GOT3 (cell line): ENCODE results near the gene CNTN6.
"Not testable (repeated sequence)": the region's sequence is repeated elsewhere in the genome, so short reads cannot be mapped to it uniquely, and the experiment has no call there.

Experiments
- DNase-seq: peaks from one replicate; lab custom pipeline; 2025; ENCODE audit warnings: mixed read lengths; lab: John Stamatoyannopoulos, UW

CNTN6 gene

DNA sequence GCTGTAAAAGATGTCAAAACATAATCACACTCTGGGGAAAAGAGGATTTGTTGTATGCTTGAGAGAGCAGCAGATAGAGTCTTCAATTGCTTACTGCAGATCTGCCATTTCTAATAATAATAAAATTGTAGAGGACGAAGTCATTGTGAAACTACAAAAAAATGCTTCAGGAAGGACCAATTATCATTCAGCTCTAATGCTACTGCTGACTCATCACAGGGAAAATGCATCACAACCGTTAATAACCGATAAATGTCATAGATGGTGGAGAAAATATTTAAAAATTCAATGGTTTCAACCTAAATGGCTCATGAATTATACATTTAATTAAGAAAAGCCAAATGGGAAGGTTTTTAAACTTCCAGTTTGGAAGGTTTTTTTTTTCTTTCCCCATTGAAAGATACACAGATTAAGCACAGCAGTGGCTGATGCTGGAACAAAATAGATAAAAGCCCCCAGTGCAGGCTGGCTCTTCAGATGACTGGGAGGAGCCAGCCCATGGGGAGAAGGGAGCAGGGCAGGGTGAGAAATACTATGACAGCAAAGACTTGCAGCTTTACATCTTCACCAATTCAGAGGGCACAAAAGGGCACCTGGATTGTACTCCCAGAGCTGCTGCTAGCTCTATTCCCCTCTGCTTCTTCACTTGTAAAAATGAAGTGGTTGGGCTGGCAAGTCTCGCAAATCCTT lies 196.1 kb downstream of the CNTN6 start:
- no peak for DNase-seq

DNA sequence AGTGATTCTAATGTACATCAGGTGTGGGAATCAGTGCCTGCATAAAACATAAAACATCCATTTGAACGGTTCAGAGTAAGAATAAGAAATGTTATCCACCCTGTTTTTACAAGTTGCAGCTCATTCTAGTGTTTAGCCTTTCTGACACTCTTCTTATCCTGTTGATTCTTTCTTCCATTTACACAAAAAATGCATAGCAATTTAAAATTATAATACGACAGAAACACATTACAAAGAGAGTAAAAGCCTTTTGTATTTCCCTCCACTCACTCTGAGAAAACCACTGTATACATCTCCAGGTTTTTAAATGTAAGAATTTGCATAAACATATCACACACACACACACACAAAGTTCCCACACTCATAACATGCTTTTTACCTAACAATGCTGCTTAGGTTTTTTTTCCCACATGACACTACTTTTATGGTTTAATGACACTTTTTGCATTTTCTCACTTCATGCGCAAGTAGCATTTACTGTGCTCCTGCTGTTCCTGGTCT lies 199.8 kb downstream of the CNTN6 start:
- DNase-seq = no peak

DNA sequence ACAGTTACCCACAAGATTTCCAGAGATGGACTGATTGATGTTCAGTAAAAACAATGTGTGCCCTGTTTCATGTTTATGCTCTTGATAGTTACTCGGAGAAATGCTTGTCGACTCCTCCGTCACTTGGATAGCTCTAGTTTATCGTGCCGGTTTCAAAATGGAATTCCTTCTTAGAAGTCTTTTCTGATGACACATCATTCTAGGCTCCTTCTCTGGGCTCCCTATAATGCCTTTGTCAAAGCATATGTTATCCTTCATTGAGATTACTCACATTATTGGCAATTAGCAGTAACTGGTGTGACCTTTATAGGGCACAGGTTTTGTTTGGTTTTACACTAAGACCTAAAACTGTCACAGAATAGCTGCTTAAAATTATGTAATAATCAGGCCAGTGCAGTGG lies 201.8 kb downstream of the CNTN6 start:
- DNase-seq = no peak

DNA sequence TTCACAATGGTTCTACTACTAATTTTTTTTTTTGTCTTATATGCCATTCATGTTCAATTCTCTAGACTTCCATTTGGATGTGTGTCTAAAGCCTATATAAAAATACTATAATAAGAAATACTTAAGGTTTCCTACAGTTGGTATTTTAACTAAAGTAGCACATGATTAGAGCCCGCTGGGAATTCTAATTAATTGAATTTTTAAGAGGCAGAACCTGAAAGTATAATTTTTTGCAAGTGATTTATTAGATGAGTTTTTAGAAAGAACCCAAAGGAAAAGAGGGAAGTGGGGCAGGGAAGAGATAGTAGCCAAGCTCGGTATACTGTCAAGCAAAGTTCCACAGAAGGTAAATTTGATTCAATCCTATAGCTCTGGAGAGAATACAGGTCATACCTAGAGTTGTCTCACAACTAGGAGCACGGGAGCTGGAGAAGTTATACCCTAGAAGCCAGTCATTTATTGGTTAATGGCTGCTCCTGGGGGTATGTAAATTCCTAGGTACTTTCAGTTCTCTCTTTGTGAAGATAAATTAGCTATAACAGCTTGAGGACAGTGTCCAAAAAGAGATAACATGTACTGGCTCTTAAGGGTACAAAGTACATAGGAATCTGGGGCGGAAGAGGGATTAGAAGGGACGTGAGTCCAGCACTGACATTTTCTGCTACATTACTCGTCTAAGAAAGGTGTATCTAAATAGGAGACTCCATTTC lies 225.6 kb downstream of the CNTN6 start:
- no peak for DNase-seq

DNA sequence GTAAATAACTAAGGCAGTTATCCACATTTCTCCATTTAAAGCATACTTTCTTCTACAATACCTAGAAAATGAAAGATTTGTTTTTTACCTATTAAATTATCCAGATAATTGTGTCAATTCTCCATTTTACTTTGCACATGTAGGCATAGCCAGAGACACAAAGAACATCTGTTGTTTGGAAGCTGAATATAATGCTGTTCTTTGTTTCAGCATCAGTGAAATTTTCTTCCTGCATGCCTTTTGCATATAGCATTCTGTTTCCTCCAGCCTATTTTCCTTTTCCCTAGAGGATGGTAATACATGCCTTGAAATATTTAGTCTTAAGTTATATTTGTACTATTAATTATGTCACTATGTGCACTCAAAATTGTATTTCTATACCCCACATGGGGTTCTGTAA lies 233.7 kb downstream of the CNTN6 start:
- no peak for DNase-seq

DNA sequence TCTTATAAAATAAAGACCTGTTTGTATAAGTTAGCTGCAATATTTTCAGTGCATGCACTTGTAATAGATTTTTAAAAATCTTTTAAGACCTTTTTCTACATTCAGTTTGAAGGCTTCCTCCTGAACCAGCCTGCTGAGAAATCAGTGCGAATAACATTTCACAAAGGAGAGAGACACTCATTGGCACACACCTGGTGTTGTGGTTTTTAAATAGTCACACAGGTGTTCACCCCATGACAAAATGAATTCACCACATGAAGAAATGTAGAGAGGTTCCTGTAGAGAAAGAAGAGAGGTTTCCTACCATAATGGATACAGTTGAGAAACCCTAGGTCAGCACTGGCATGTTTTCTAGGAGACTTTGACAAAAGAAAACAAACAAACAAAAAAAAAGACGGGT lies 237.3 kb downstream of the CNTN6 start:
- no peak for DNase-seq

DNA sequence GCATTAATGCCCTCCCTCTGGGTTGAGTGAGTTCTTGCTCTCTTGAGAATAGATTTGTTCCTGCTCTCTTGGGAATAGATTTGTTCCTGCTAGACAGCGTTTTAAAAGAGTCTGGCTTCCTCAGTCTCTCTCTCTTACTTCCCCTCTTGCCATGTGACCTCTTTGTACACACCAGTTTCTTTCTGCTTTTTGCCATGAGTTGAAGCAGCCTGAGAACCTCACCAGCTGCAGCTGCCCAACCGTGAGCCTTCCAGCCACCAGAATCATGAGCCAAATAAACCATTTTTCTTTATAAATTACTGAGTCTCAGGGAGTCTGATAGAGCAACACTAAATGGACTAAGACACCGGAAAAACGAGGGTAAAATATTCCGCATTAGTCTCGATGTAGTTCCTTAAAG lies 253.6 kb downstream of the CNTN6 start:
- DNase-seq = no peak

DNA sequence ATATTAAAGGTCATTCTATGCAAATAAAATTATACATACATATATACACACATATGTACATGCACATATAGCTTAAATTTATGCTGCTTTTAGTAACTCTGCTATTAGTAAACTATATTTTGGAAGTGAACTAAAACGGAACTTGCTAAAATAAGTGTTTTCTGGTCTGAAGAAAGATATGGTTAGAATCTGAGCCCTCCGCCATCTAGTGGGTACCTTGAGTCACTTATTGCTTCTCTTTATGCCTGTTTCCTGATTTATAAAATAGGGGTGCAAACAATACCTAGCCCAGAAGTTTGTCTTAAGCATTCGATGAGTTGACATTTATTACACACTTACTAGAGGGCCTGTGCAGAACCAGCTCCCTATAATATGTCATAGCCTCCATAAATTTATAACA lies 255.7 kb downstream of the CNTN6 start:
- no peak for DNase-seq

DNA sequence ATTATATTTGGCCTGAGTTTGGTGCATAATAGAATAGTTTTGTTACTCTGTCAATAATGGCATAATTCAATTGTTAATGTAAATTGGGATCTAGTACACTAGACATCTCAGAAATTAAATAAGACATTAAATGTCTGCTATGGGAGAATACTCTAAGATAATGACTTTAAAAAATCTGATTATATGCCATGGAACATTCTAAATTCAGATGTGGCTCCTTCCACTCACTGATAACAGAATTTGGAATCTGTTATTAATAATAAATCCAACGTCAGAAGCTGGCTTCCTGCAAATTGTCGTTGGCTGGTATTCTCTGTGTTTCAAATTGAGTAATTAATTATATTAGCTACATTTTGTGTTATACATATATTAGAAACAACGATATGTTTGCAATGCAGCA lies 258.1 kb downstream of the CNTN6 start:
- DNase-seq = no peak

DNA sequence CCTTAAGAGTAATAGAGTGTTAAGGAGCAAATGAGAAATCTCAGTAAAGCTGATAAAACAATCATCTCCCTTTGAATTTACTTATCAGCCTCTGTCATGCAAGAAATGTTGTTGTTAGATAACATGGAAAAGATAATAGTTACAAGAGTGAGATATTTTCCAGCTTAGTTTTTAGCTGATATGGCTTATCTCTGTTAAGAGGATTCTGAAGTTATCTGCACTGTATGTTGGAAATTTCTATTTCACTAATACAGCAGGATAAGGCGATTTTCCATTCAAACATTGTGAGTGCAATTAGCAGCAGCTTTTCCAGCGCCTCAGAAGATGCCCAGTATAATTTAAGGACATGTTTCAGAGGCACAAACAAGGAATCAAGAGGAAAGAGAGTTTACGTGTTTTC lies 262.9 kb downstream of the CNTN6 start:
- no peak for DNase-seq

DNA sequence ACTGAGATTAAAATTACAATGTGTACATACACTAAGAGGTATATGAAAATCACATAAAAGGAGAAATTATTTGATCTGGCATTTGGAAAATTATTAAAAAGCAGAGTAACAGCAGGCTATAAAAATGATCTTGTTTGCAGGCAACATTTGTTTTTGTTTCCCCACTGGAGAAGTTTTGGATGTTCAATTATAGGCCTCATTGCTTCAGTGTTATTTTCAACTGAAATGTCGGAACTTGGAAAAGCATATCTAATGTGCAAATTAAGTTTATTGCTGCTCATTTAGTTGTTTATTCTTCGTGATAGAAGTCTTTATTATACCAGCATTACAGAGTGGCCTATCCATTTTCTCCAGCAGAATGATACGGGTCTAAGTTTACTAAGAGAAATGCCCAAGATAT lies 263.3 kb downstream of the CNTN6 start:
- no peak for DNase-seq

DNA sequence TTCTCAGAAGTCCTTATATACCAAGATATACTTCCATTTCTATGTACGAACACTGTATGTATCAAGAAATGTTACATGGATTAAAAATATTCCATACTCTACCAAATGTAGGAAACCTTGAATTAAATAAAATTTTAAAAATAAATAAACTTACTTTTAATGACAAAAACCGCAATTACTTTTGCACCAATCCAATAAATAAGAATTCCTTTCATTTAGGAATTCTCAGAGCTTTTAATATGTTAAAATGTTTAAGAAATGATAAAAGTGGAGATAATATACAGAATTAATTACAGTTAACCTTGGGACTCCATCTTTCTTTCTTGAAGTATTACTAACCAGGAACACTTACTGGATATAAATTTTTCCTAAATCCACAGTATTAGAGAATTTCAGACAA lies 272.7 kb downstream of the CNTN6 start:
- DNase-seq = no peak

DNA sequence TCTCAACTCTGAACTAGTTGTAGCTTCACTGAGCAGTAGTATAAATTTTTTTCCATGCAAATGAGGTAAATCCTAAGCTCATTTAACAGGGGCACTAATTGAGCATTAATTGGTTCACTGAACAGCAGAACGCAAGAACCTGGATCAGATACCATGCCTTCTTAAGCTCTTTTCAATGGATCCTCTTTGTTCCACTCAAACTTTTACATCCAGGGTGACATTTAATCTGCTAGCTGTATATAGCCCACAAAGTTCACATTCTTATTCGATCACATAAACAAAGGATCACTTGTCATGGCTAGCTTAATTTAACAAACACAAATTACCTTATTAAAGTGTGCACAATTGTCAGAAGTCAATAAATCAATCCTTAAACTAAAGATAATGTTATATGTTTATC lies 281.6 kb downstream of the CNTN6 start:
- no peak for DNase-seq

DNA sequence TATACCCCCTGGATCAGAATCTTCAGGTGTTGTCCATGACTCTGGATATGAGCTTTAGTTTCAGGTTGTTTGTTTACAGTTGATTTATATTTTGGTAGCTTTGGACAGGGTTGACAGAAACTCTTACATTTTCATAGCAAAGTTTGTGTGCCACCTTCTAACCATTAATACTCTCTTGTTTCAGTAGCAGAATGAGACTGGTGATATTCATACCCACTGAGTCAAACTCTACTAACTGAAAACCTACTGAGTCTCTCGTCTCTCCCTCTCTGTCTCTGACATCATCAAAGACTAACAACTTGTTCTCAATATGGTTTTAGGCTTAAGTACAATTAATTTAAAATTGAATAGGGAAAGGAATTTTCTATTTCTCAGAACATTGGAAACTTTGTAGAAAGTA lies 282.3 kb downstream of the CNTN6 start:
- DNase-seq = no peak

DNA sequence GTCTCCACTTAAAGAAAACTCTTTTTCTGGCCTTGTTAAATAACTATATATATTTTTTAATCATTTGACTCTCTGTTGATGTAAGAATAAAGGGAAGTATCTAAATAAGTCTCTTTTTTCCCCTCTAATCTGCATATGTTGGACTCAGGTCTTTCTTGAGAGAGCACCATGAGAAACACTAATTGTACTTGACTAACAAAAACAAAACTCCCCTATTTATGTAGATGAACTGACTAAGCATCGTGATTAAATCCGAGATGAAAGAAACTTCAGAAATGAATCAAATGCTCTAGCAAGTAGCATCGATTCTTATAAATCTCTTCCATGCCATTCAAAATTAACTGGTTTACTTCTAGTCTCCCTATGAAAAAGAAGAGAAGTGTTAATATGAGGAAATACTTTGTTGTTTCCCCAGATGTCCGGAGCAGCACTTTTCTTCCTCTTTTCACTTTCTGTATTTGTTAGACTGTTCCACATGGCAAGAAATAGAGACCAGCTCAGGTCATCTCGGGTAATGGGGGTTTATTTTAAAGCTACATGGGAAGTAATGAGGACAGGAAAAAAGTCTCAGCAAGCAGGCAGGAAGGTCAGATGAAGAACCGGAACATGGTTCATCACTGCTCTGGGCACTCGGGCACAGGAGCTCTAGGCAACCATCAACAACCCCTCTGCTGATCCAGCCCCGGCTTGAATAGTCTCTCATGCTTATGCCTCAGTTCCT lies 288.3 kb downstream of the CNTN6 start:
- DNase-seq = no peak

DNA sequence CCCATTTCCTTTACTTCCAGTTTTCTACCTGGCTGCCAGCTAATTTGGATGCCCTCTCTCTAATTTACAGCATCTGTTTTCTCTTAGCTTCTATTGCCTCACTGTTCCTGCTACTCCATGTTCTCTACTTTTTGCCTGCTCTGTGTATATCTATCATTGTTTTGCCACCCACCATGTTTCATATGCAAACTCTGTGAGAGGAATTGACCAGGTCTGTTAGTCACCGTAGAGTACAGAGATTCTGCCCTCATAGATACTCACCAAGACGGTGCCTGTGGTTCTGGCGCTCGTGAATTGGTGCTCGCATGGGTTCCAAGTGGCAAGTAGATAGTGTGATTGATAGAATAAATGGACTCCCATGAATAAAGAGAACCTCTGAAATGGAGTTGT lies 288.8 kb downstream of the CNTN6 start:
- no peak for DNase-seq

DNA sequence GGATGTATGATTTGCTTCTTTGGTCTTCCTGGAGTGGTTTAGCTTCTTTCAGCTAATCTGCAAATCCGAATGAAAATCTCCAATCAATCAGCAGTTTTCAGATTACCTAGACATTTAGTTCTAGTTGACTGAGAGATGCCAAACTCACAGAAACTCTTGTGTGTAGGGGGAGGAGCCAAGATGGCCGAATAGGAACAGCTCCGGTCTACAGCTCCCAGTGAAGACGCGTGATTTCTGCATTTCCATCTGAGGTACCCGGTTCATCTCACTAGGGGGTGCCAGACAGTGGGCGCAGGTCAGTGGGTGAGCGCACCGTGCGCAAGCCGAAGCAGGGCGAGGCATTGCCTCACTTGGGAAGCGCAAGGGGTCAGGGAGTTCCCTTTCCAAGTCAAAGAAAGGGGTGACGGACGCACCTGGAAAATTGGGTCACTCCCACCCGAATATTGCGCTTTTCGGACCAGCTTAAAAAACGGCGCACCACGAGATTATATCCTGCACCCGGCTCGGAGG lies 294.6 kb downstream of the CNTN6 start:
- DNase-seq = not testable (repeated sequence)

DNA sequence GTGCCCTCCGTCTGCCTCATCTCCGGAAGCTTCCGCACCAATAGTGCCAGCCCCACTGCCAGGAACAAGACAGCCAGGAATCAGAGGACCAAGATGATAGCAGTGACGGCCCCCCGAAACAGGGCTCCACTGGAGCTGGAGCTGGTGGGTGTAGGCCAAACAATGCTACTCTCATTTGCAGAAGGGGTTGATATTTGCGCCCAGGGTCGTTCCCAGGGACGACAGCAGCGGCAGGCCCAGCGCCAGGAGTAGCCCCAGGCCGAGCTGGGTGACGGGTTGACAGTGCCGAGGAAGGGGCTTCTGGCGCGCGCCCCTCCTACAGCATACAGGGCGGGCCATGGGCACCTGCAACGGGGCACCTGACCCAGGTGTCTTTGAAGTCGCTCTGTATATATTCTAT lies 301.4 kb downstream of the CNTN6 start:
- DNase-seq = no peak

DNA sequence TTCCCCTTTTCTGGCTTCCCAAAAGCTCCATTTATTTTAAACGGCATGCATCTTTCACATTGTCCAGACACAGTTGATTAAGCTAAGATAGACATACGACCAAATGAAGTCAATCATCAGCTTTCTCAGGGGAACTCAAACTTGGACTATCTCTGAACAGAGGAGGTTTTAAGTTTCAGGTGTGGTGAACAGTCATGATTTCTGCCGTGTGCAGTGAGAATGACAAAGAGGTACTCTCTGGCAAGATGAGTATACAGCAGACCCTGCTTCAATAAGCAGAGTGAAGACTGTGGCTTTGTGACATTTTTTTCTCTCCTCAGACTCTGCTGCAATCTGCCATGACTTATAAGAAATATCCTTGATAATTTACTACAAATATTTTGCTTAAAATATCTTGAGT lies 307.7 kb downstream of the CNTN6 start:
- no peak for DNase-seq

DNA sequence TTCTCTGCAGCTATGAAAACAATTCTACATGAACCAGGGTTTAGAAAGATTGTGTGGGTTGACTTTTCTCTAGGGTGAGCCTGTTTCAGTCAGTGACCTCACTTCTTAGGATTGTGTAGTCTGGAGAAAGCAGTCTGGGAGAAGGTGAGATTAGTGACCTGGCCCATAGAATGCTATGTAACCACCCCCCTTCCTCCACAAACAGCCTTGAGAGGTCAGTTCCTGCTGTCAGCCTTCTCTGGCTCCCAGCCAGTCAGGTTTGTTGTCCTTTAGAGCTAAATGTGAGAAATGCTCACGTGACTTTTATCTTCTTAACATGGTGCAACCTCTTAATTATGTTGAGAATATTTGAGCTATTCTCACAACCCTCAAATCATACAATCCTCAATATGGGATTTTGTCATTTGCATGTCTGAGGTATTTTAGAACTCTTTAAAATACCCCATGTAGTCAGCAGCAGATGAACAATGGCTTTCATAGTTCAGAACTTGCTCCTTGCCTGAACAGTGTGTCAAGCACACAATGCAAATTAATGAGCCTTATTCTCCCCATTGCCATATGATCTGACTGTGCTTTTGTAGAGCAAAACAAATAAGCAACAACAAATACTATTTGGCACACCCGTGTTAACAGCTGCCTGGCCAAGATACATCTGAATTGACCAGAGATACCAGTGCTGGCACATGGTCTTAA lies 311.6 kb downstream of the CNTN6 start:
- DNase-seq = no peak

DNA sequence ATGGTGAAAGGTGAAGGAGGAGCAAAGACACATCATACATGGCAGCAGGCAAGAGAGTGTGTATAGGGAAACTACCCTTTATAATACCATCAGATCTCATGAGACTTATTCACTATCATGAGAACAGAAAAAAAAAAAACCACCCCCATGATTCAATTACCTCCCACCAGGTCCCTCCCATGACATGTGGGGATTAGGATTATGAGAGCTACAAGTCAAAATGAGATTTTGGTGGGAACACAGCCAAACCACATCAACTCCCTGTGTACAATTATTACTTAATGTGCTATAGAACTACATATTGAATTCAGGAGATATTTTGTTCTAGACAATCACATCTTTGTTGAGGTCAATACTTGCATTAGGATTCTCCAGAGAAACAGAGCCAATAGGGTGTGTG lies 313.4 kb downstream of the CNTN6 start:
- DNase-seq = no peak

DNA sequence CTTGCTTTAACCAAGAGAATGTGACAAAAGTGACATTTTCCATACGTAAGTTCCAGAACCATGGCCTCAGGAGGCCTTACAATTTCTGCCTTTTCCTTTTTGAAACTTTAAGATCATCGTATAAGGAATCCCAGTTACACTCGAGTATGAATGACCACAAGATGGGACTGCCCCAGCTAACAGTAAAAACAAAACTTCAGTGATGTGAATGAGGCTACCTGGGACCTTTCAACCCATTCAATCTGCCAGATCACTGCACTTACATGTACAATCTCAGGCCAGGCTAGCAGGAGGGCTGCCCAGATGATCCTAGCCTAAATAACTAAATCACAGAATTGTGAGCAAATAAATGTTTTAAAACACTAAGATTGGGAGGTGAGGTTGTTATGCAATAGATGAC lies 328.8 kb downstream of the CNTN6 start:
- no peak for DNase-seq
